Nephron (organoid): Measurements from ENCODE around the gene EFEMP1.

Experiments used
- H3K27ac Mint-ChIP-seq, 3 experiments: 2 replicates each; pipeline ENCODE4 v1.8.0; 2020; ENCODE audit warnings: mixed read lengths in 3 of 3, mild to moderate bottlenecking in 2 of 3, moderate library complexity in 1 of 3
- H3K27me3 Mint-ChIP-seq: 2 replicates; pipeline ENCODE4 v1.8.0; 2021; ENCODE audit warnings: low read depth, mild to moderate bottlenecking, moderate library complexity, mixed read lengths
- H3K36me3 Mint-ChIP-seq: 2 replicates; pipeline ENCODE4 v1.8.0; 2020; ENCODE audit warnings: low read depth, mixed read lengths
- H3K4me1 Mint-ChIP-seq: 2 replicates; pipeline ENCODE4 v1.8.0; 2020; ENCODE audit warnings: mixed read lengths
- H3K4me3 Mint-ChIP-seq, 3 experiments: 2 replicates each; pipeline ENCODE4 v1.8.0; 2020; ENCODE audit warnings: mild to moderate bottlenecking in 3 of 3, mixed read lengths in 3 of 3, moderate library complexity in 2 of 3
- H3K9me3 Mint-ChIP-seq: 2 replicates; pipeline ENCODE4 v1.8.0; 2020; ENCODE audit warnings: mixed read lengths
- CTCF ChIP-seq, 3 experiments: fragments of 200-600 bp; sonication (generic); IDR thresholded peaks; one replicate each; pipeline ENCODE4 v1.5.0; 2021; ENCODE audit warnings: antibody characterized with exemption in 3 of 3; ENCODE audit not compliant: unreplicated experiment in 3 of 3

EFEMP1 gene

DNA sequence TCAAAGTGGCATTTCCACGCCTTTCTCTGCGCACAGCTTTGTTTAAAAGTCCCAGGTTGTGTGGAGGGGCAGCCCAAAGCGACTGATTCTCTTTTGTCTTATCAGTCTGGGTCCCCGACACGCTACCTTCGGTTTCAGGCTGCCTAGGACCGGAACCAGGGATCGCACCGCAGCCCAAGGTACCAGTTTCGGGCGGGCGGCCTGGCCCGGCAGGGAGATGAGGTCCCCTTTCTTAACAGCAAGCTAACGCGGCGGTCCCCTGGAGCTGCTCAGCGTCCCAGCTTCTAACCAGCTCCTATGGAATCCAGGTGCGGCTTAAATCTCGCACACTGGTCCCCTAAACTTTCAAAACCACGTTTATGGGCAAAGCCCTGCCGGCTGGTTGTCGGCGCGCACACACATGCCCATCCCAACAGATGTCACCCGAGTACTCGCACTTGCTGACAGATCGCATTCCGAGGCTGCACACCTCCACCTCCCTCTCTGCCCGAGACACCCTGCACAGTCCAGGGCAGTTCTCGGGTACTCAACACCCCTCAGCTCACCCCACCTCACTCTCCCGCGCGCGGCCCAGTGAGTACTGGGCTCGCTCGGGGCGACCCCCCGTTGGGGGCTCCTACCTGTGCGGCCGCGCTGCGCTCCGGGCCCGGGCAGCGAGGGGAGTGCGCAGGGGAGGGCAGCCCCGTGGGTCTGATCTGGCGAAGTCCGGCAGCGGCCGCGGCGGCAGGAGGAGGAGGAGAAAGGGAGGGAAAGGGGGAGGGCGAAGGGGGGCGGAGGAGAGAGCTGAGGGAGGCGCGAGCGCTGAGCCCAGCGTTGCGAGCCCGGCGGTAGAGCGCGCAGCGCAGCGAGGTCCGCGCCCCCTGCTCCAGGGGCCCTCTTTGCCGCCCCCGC lies at the start of gene EFEMP1:
EFEMP1 (minus strand) TSS at position 692 of the 891 bp plus-strand sequence. CDS start 1,342 bp downstream, outside the sequence.
- no peak for TF ChIP-seq CTCF (IDR thresholded peaks at IDR 0.05; ENCODE audit: unreplicated experiment in 3 of 3)
- Mint-ChIP-seq H3K27ac (peak within 1 kb of the TSS in 2 of 3 experiments; percentile 48 to 59), H3K36me3 (peaks cover 3% of the 10 kb centered on the region), H3K27me3 (peaks cover 53% of the 10 kb centered on the region), H3K4me3 (peak within 1 kb of the TSS; percentile 79 to 86 (median 84)), H3K4me1 (peaks cover 8% of the 10 kb centered on the region), H3K9me3 (no peaks in the 10 kb centered on the region)

DNA sequence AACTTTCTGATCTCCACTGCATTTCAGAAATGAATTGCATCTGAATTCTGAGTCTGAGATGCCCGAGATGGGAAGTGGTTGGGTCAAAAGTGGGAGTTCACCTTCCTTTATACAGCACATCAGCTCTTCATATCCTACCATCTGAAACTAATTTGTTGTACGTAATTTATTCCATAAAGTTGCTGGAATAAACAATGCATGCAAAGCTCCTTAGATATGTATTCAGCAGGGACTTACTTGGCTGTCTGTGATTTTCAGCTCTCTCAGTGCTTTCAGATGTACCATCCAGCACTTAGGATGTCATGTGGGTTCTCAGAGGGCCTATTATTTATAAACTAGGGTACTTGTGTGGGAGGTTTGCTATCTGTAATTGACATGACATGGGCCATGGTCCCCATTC lies 46.9 kb upstream of the EFEMP1 start:
- Mint-ChIP-seq H3K27ac (no peak overlapping the region), H3K36me3 (no peaks in the 10 kb centered on the region), H3K4me1 (peaks cover 9% of the 10 kb centered on the region), H3K9me3 (no peaks in the 10 kb centered on the region), H3K27me3 (no peaks in the 10 kb centered on the region), H3K4me3 (no peak overlapping the region)
- TF ChIP-seq CTCF (IDR thresholded peaks at IDR 0.05; ENCODE audit: unreplicated experiment in 3 of 3), result no peak

- TF ChIP-seq CTCF (IDR thresholded peaks at IDR 0.05; ENCODE audit: unreplicated experiment in 3 of 3), result no peak
- Mint-ChIP-seq H3K4me3 (no peak overlapping the region), H3K36me3 (no peaks in the 10 kb centered on the region), H3K27me3 (no peaks in the 10 kb centered on the region), H3K27ac (no peak overlapping the region), H3K4me1 (peaks cover 9% of the 10 kb centered on the region), H3K9me3 (no peaks in the 10 kb centered on the region)
Observed at GRCh38 chr2:55968941-55969340, 45.4 kb upstream of the EFEMP1 start.

- Mint-ChIP-seq H3K27me3 (no peaks in the 10 kb centered on the region), H3K9me3 (peaks cover 7% of the 10 kb centered on the region), H3K36me3 (no peaks in the 10 kb centered on the region), H3K27ac (peak overlapping the region in 2 of 3 experiments; percentile 9 to 10), H3K4me3 (no peak overlapping the region), H3K4me1 (peaks cover 10% of the 10 kb centered on the region)
- no peak for TF ChIP-seq CTCF (IDR thresholded peaks at IDR 0.05; ENCODE audit: unreplicated experiment in 3 of 3)
Observed at GRCh38 chr2:55966401-55967118, 43.0 kb upstream of the EFEMP1 start.

GRCh38 chr2:55965966-55966365 lies 42.4 kb upstream of the EFEMP1 start:
- Mint-ChIP-seq H3K36me3 (no peaks in the 10 kb centered on the region), H3K27ac (peak overlapping the region in 2 of 3 experiments; percentile 9 to 10), H3K9me3 (peaks cover 7% of the 10 kb centered on the region), H3K4me3 (no peak overlapping the region), H3K4me1 (peaks cover 16% of the 10 kb centered on the region), H3K27me3 (no peaks in the 10 kb centered on the region)
- no peak for TF ChIP-seq CTCF (IDR thresholded peaks at IDR 0.05; ENCODE audit: unreplicated experiment in 3 of 3)
